Measurements from ENCODE around the gene MOCS1. TPM values are rescaled to one million over a fixed set of nuclear protein-coding genes. Genes with fewer than 3 reads are reported as not detected.

Gene MOCS1
- total RNA-seq, 2 experiments from 2014 or later, result 2.0 to 2.7 TPM

- DNase-seq (no peak), ATAC-seq (ENCODE audit: poor library complexity) (no peak)
- H3K9me3 Mint-ChIP-seq, result no peaks in the 10 kb centered on the region
- peaks cover 10% of the 10 kb centered on the region for H3K27me3 Mint-ChIP-seq
- peaks cover 0 to 8% of the 10 kb centered on the region in 2 experiments for H3K9me3 ChIP-seq (ENCODE audit: control insufficient read depth in 1 of 2, insufficient read depth in 1 of 2, low read length in 2 of 2)
- no peak overlapping the region for H3K4me3 Mint-ChIP-seq
- no peaks in the 10 kb centered on the region for H3K36me3 ChIP-seq (ENCODE audit: insufficient read depth, low read length)
- no peaks in the 10 kb centered on the region for H3K4me1 Mint-ChIP-seq (ENCODE audit: low read depth)
- ChIA-PET POLR2A (no interaction called here), CTCF (no interaction called here)
- no peak overlapping the region for H3K27ac ChIP-seq (ENCODE audit: low read depth in 1 of 2, low read length in 2 of 2)
- no peak overlapping the region for H3K4me3 ChIP-seq (ENCODE audit: low read length)
- TF ChIP-seq CTCF (IDR thresholded peaks at IDR 0.05), result no peak
- no peak overlapping the region for H3K27ac Mint-ChIP-seq
- peaks cover 0 to 2% of the 10 kb centered on the region in 2 experiments for H3K27me3 ChIP-seq (ENCODE audit: control insufficient read depth in 1 of 2, insufficient read depth in 2 of 2, low read length in 2 of 2)
- no peaks in the 10 kb centered on the region for H3K36me3 Mint-ChIP-seq (ENCODE audit: low read depth)
- H3K4me1 ChIP-seq (ENCODE audit: insufficient read depth, low read length), result no peaks in the 10 kb centered on the region
- intact Hi-C loops (cut with DNase I, micrococcal nuclease), result no loop called here
These were observed 36.6 kb downstream of the MOCS1 start for GRCh38 chr6:39897698-39898097.

DNA sequence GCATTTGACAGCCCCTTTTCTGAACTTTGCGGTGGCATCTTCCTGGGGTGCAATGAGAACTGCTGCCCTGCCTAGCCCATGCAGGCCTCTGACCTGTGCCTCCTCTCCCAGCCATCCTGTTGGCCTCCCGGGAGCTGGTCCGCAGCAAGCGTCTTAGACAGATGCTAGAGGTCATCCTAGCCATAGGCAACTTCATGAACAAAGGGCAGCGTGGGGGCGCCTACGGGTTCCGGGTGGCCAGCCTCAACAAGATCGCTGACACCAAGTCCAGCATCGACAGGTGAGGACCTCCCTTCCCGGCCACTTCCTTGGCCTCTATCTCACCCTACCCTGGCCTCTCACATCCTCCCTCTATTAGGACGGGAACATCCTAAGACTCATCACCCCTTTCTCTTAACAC is 37.6 kb downstream of the MOCS1 start:
- Histone ChIP-seq H3K9me3 (ENCODE audit: control insufficient read depth in 1 of 2, insufficient read depth in 1 of 2, low read length in 2 of 2) (peaks cover 0 to 8% of the 10 kb centered on the region in 2 experiments), H3K27ac (ENCODE audit: low read depth in 1 of 2, low read length in 2 of 2) (no peak overlapping the region), H3K4me1 (ENCODE audit: insufficient read depth, low read length) (no peaks in the 10 kb centered on the region), H3K36me3 (ENCODE audit: insufficient read depth, low read length) (no peaks in the 10 kb centered on the region), H3K27me3 (ENCODE audit: control insufficient read depth in 1 of 2, insufficient read depth in 2 of 2, low read length in 2 of 2) (peaks cover 0 to 2% of the 10 kb centered on the region in 2 experiments), H3K4me3 (ENCODE audit: low read length) (no peak overlapping the region)
- H3K27me3 Mint-ChIP-seq, result peaks cover 10% of the 10 kb centered on the region
- H3K4me1 Mint-ChIP-seq (ENCODE audit: low read depth), result no peaks in the 10 kb centered on the region
- no peaks in the 10 kb centered on the region for H3K36me3 Mint-ChIP-seq (ENCODE audit: low read depth)
- H3K4me3 Mint-ChIP-seq, result no peak overlapping the region
- no peak for ATAC-seq (ENCODE audit: poor library complexity)
- POLR2A ChIA-PET, result no interaction called here
- CTCF ChIA-PET, result no interaction called here
- H3K27ac Mint-ChIP-seq, result no peak overlapping the region
- H3K9me3 Mint-ChIP-seq, result no peaks in the 10 kb centered on the region
- no peak for DNase-seq
- intact Hi-C loops (cut with DNase I, micrococcal nuclease), result no loop called here
- TF ChIP-seq CTCF (IDR thresholded peaks at IDR 0.05), result no peak

DNA sequence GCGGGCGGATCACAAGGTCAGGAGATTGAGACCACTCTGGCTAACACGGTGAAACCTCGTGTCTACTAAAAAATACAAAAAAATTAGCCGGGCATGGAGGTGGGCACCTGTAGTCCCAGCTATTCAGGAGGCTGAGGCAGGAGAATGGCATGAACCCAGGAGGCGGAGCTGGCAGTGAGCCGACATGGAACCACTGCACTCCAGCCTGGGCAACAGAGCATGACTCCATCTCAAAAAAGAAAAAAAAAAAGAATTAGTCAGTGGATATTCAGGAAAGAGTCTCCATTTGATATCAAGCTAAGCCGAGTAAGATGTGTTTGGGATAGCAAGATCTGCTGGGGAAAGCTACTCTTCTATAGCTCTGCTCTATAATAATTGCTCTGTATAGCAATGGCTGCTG is 41.0 kb downstream of the MOCS1 start:
- H3K27ac Mint-ChIP-seq, result no peak overlapping the region

More for the DNA sequence above, 41.0 kb downstream of the MOCS1 start:
- no peak overlapping the region for H3K4me3 Mint-ChIP-seq
- H3K4me1 ChIP-seq (ENCODE audit: insufficient read depth, low read length), result no peaks in the 10 kb centered on the region
- H3K4me1 Mint-ChIP-seq (ENCODE audit: low read depth), result no peaks in the 10 kb centered on the region
- H3K36me3 Mint-ChIP-seq (ENCODE audit: low read depth), result no peaks in the 10 kb centered on the region
- no peaks in the 10 kb centered on the region for H3K9me3 Mint-ChIP-seq
- H3K4me3 ChIP-seq (ENCODE audit: low read length), result no peak overlapping the region
- H3K9me3 ChIP-seq (ENCODE audit: control insufficient read depth in 1 of 2, insufficient read depth in 1 of 2, low read length in 2 of 2), result no peaks in the 10 kb centered on the region
- no peaks in the 10 kb centered on the region for H3K36me3 ChIP-seq (ENCODE audit: insufficient read depth, low read length)
- DNase-seq (no peak), ATAC-seq (ENCODE audit: poor library complexity) (no peak)
- ChIA-PET CTCF (no interaction called here), POLR2A (no interaction called here)
- peaks cover 0 to 2% of the 10 kb centered on the region in 2 experiments for H3K27me3 ChIP-seq (ENCODE audit: control insufficient read depth in 1 of 2, insufficient read depth in 2 of 2, low read length in 2 of 2)
- intact Hi-C loops (cut with DNase I, micrococcal nuclease), result no loop called here
- peaks cover 16% of the 10 kb centered on the region for H3K27me3 Mint-ChIP-seq
- H3K27ac ChIP-seq (ENCODE audit: low read depth in 1 of 2, low read length in 2 of 2), result no peak overlapping the region
- no peak for TF ChIP-seq CTCF (IDR thresholded peaks at IDR 0.05)

All from CD4-positive, alpha-beta T cell (primary cell).